COR-L47 (cell line): ENCODE measurements around the gene CYP2W1.
"Not testable (repeated sequence)": the region's sequence is repeated elsewhere in the genome, so short reads cannot be mapped to it uniquely, and the experiment has no call there.

Source experiments
- DNase-seq: peaks from one replicate; lab custom pipeline; 2025; lab: John Stamatoyannopoulos, UW

The CYP2W1 gene

GRCh38 chr7:1029637-1030443 lies 46.9 kb downstream of the CYP2W1 start:
- DNase-seq: no peak

GRCh38 chr7:1030444-1031070 lies 47.6 kb downstream of the CYP2W1 start:
- no peak for DNase-seq

- no peak for DNase-seq
These were observed 48.9 kb downstream of the CYP2W1 start for GRCh38 chr7:1031716-1032455.

GRCh38 chr7:1032536-1033181 lies 49.7 kb downstream of the CYP2W1 start:
- no peak for DNase-seq

GRCh38 chr7:1033546-1034145 lies 50.7 kb downstream of the CYP2W1 start:
- DNase-seq: no peak

GRCh38 chr7:1034769-1035168 lies 51.8 kb downstream of the CYP2W1 start:
- DNase-seq: not testable (repeated sequence)

GRCh38 chr7:1036164-1036928 lies 53.4 kb downstream of the CYP2W1 start:
- DNase-seq: not testable (repeated sequence)
